Gastroesophageal sphincter (tissue), 4 donors: Measurements from ENCODE around the gene GRIK3. TPM values are rescaled to one million over a fixed set of nuclear protein-coding genes. Genes with fewer than 3 reads are reported as not detected.

Source experiments
- ATAC-seq: fragments of 150-250 bp; one replicate; pipeline ENCODE4 v1.9.1; 2016; ENCODE audit warnings: mild to moderate bottlenecking, moderate library complexity
- H3K27ac ChIP-seq, 4 donors: fragments of 200-600 bp; sonication (generic) in 3 of 4; 1 replicate in 3 of 4; 2 replicates in 1 of 4; pipeline ENCODE4 v1.5.1; 2016 to 2019
- H3K27me3 ChIP-seq: fragments of 200-600 bp; sonication (generic); one replicate; pipeline ENCODE4 v1.5.1; 2019
- H3K36me3 ChIP-seq, 2 donors: fragments of 200-600 bp; sonication (generic); one replicate each; pipeline ENCODE4 v1.5.1; 2019; ENCODE audit warnings: control low read depth in 1 of 2
- H3K4me1 ChIP-seq, 3 donors: fragments of 200-600 bp; sonication (generic); 1 replicate in 2 of 3; 2 replicates in 1 of 3; pipeline ENCODE4 v1.5.1; 2016 to 2019; ENCODE audit warnings: control low read depth in 2 of 3
- H3K4me3 ChIP-seq, 2 donors: fragments of 200-600 bp; sonication (generic); one replicate each; pipeline ENCODE4 v1.5.1; 2019; ENCODE audit warnings: mild to moderate bottlenecking in 1 of 2, moderate library complexity in 1 of 2
- H3K9me3 ChIP-seq, 3 donors: fragments of 200-600 bp; sonication (generic); one replicate each; pipeline ENCODE4 v1.5.1; 2017 to 2019; ENCODE audit warnings: control low read depth in 2 of 3
- CTCF ChIP-seq, 4 experiments: fragments of 200-600 bp in 2 of 4; fragments of 450-650 bp in 2 of 4; sonication (generic) in 1 of 4; IDR thresholded peaks; one replicate each; pipeline ENCODE4 v1.5.1; 2017 to 2019; ENCODE audit warnings: antibody characterized with exemption in 4 of 4, mild to moderate bottlenecking in 2 of 4, moderate library complexity in 2 of 4
- EP300 ChIP-seq: sonication (generic); formaldehyde crosslinking; IDR thresholded peaks from one replicate; pipeline ENCODE4 v1.6.1; 2017; ENCODE audit warnings: antibody characterized with exemption, mild to moderate bottlenecking
- POLR2A ChIP-seq, 2 donors: fragments of 450-650 bp; IDR thresholded peaks; one replicate each; pipeline ENCODE4 v1.6.1; 2017; ENCODE audit warnings: antibody characterized with exemption in 2 of 2, mild to moderate bottlenecking in 2 of 2, moderate library complexity in 1 of 2
- POLR2AphosphoS5 ChIP-seq: sonication (generic); formaldehyde crosslinking; IDR thresholded peaks from one replicate; pipeline ENCODE4 v1.6.1; 2017; ENCODE audit warnings: antibody characterized with exemption
- WGBS, 2 donors: methylation state at CpG; one replicate each; pipeline ENCODE4 v1.1.5; 2018; ENCODE audit warnings: low coverage in 1 of 2; 5-methylcytosine and 5-hydroxymethylcytosine counted together
- total RNA-seq, 4 donors: library from RNA; depleted of rRNA; stranded (reverse); fragments of >200 nt; gene quantifications; one replicate each; pipeline ENCODE4 v1.1.0, GENCODE V29; 2016

Gene GRIK3
- total RNA-seq, 4 donors from 2014 or later = 3.1 to 7.8 (median 5.0) TPM

- 100% methylated on average over 1 of the region's 7 CpGs; no CpG with 5 or more reads in 1 of the 2 donors for whole genome bisulfite sequencing, 2 donors
- Histone ChIP-seq H3K4me1 (no peaks in the 10 kb centered on the region), H3K27ac (no peak overlapping the region), H3K4me3 (no peak overlapping the region), H3K9me3 (no peaks in the 10 kb centered on the region), H3K27me3 (peaks cover 26% of the 10 kb centered on the region), H3K36me3 (no peaks in the 10 kb centered on the region)
- ATAC-seq = no peak
- TF ChIP-seq POLR2AphosphoS5 = no peak
- TF ChIP-seq EP300 = no peak
- no peak for TF ChIP-seq POLR2A (IDR thresholded peaks at IDR 0.05)
- no peak for TF ChIP-seq CTCF (IDR thresholded peaks at IDR 0.05)
Observed at GRCh38 chr1:36996106-36996505, 38.2 kb downstream of the GRIK3 start.

- WGBS, 2 donors = 13 to 46% methylated on average over 2 to 3 of the region's 8 CpGs
- Histone ChIP-seq H3K27me3 (peaks cover 26% of the 10 kb centered on the region), H3K4me1 (peaks cover 0 to 12% (median 0%) of the 10 kb centered on the region in 3 donors), H3K27ac (no peak overlapping the region), H3K36me3 (no peaks in the 10 kb centered on the region), H3K4me3 (no peak overlapping the region), H3K9me3 (no peaks in the 10 kb centered on the region)
- TF ChIP-seq POLR2A (IDR thresholded peaks at IDR 0.05) (no peak), CTCF (IDR thresholded peaks at IDR 0.05) (no peak), EP300 (no peak), POLR2AphosphoS5 (no peak)
- no peak for ATAC-seq
Observed at GRCh38 chr1:36994868-36995267, 39.4 kb downstream of the GRIK3 start.

- Histone ChIP-seq H3K4me1 (peaks cover 0 to 18% (median 2%) of the 10 kb centered on the region in 3 donors), H3K36me3 (no peaks in the 10 kb centered on the region), H3K9me3 (no peaks in the 10 kb centered on the region), H3K27ac (no peak overlapping the region), H3K4me3 (no peak overlapping the region), H3K27me3 (peaks cover 26% of the 10 kb centered on the region)
- WGBS, 2 donors = 35 to 92% methylated on average over 2 of the region's 2 CpGs
- TF ChIP-seq POLR2AphosphoS5 (no peak), EP300 (no peak), POLR2A (IDR thresholded peaks at IDR 0.05) (no peak), CTCF (IDR thresholded peaks at IDR 0.05) (no peak)
- no peak for ATAC-seq
Observed at GRCh38 chr1:36994294-36994693, 40.0 kb downstream of the GRIK3 start.

- H3K9me3 ChIP-seq = no peaks in the 10 kb centered on the region
- peaks cover 0 to 36% (median 8%) of the 10 kb centered on the region in 3 donors for H3K4me1 ChIP-seq
- no peak overlapping the region for H3K4me3 ChIP-seq
- no peak for ATAC-seq
- WGBS, 2 donors = 60 to 70% methylated on average over 5 to 7 of the region's 8 CpGs
- no peak overlapping the region for H3K27ac ChIP-seq
- H3K36me3 ChIP-seq = no peaks in the 10 kb centered on the region
- H3K27me3 ChIP-seq = peaks cover 18% of the 10 kb centered on the region
- TF ChIP-seq POLR2AphosphoS5 (no peak), EP300 (no peak), CTCF (IDR thresholded peaks at IDR 0.05) (no peak), POLR2A (IDR thresholded peaks at IDR 0.05) (no peak)
Observed at GRCh38 chr1:36992139-36992943, 42.0 kb downstream of the GRIK3 start.

- Histone ChIP-seq H3K27ac (no peak overlapping the region), H3K4me1 (peaks cover 0 to 43% (median 8%) of the 10 kb centered on the region in 3 donors), H3K9me3 (no peaks in the 10 kb centered on the region), H3K36me3 (no peaks in the 10 kb centered on the region), H3K4me3 (no peak overlapping the region), H3K27me3 (peaks cover 13% of the 10 kb centered on the region)
- no peak for ATAC-seq
- TF ChIP-seq POLR2AphosphoS5 = no peak
- no peak for TF ChIP-seq CTCF (IDR thresholded peaks at IDR 0.05)
- no peak for TF ChIP-seq EP300
- TF ChIP-seq POLR2A (IDR thresholded peaks at IDR 0.05) = no peak
- no CpG with 5 or more reads among the region's 4 CpGs for WGBS, 2 donors
Observed at GRCh38 chr1:36991551-36991950, 42.8 kb downstream of the GRIK3 start.
